ENCODE measurements around the gene USHBP1. TPM values are rescaled to one million over a fixed set of nuclear protein-coding genes. Genes with fewer than 3 reads are reported as not detected.

USHBP1 gene
- polyA plus RNA-seq, 1 experiment, result not detected

- H3K27ac ChIP-seq (ENCODE audit: low read depth, low read length), result no peak overlapping the region
- no peaks in the 10 kb centered on the region for H3K27me3 ChIP-seq (ENCODE audit: control insufficient read depth, insufficient read depth, low read length)
- POLR2A ChIA-PET, result no interaction called here
- TF ChIP-seq, protein P1, sequence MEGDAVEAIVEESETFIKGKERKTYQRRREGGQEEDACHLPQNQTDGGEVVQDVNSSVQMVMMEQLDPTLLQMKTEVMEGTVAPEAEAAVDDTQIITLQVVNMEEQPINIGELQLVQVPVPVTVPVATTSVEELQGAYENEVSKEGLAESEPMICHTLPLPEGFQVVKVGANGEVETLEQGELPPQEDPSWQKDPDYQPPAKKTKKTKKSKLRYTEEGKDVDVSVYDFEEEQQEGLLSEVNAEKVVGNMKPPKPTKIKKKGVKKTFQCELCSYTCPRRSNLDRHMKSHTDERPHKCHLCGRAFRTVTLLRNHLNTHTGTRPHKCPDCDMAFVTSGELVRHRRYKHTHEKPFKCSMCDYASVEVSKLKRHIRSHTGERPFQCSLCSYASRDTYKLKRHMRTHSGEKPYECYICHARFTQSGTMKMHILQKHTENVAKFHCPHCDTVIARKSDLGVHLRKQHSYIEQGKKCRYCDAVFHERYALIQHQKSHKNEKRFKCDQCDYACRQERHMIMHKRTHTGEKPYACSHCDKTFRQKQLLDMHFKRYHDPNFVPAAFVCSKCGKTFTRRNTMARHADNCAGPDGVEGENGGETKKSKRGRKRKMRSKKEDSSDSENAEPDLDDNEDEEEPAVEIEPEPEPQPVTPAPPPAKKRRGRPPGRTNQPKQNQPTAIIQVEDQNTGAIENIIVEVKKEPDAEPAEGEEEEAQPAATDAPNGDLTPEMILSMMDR (IDR thresholded peaks at IDR 0.05; ENCODE audit: low read depth, low read length), result no peak
- no peak overlapping the region for H3K4me3 ChIP-seq (ENCODE audit: low read depth, low read length)
- no peak for DNase-seq (ENCODE audit: low read depth, low spot score)
- CTCF ChIA-PET, result interaction anchor here (0.7 to 1.1 kb wide), 2 partner anchors 11 to 12 kb away, joined by 3 to 4 read pairs; no protein-coding TSS in a partner anchor
- no peaks in the 10 kb centered on the region; the same call in 1 of the 2 replicates for H3K9me3 ChIP-seq (ENCODE audit: control insufficient read depth, insufficient read depth, low read length)
These were observed 16.4 kb downstream of the USHBP1 start for GRCh38 chr19:17248011-17248776.

DNA sequence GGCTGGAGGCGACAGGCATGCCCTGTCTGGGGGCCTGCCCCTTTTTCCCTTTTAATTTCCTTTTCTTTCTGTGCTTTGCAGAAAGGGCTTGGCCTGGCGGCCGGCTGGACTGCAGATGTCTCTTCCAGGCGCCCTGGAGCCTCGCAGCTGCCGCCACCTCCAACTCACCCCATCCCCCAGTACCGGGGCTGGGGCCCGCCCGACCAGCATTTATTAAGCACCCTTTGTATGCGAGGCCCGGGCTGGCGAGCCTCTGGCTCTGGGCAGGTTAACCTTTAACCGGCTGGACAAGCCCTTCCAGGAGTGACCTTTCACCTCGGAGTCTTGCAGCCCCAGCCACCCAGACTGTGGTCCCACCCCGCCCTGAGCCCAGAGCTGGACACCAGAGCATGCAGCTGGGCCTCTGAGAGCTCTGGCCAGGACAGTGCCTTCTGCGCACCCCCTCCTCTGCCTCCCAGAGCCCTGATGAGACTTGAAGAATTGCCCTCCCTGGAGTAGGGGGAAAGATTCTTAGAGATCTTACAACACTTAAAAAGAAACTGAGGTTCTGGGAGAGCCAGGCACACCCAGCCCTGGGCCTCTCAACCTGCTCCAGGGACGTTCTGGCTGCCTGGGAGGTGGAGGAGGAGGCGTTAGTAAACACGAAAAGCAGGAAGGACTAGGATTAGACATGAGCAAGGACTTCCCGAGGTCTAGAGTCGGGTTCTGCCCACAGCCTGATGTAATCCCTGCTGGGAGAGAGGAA lies 17.7 kb downstream of the USHBP1 start:
- DNase-seq (ENCODE audit: low read depth, low spot score), result no peak
- H3K27me3 ChIP-seq (ENCODE audit: control insufficient read depth, insufficient read depth, low read length), result no peaks in the 10 kb centered on the region
- H3K9me3 ChIP-seq (ENCODE audit: control insufficient read depth, insufficient read depth, low read length), result no peaks in the 10 kb centered on the region; the same call in 1 of the 2 replicates
- POLR2A ChIA-PET, result interaction anchor here (0.5 kb wide), 1 partner anchor 614 kb away, joined by 3 read pairs; no protein-coding TSS in a partner anchor
- peak overlapping the region; percentile 47 for H3K27ac ChIP-seq (ENCODE audit: low read depth, low read length)
- TF ChIP-seq, protein P1 (IDR thresholded peaks at IDR 0.05; ENCODE audit: low read depth, low read length), result no peak
- CTCF ChIA-PET, result no interaction called here
- H3K4me3 ChIP-seq (ENCODE audit: low read depth, low read length), result peak overlapping the region; percentile 52; the same call in 1 of the 2 replicates

GRCh38 chr19:17245535-17245984 lies 19.0 kb downstream of the USHBP1 start, which contains the start of gene NR2F6:
NR2F6 (minus strand) TSS chr19:17245919; CDS start chr19:17245220, 699 bp downstream.
- ChIA-PET CTCF (no interaction called here), POLR2A (interaction anchor here (0.7 kb wide), 3 partner anchors 55 to 687 kb away, joined by 3 to 8 read pairs (median 6); partner anchors contain the start of gene CCDC124)
- no peaks in the 10 kb centered on the region for H3K27me3 ChIP-seq (ENCODE audit: control insufficient read depth, insufficient read depth, low read length)
- H3K9me3 ChIP-seq (ENCODE audit: control insufficient read depth, insufficient read depth, low read length), result no peaks in the 10 kb centered on the region; the same call in 1 of the 2 replicates
- TF ChIP-seq, protein P1 (IDR thresholded peaks at IDR 0.05; ENCODE audit: low read depth, low read length), result no peak
- no peak for DNase-seq (ENCODE audit: low read depth, low spot score)
- peak within 1 kb of the TSS; percentile 86 for H3K4me3 ChIP-seq (ENCODE audit: low read depth, low read length)
- H3K27ac ChIP-seq (ENCODE audit: low read depth, low read length), result peak within 1 kb of the TSS; percentile 47

- Histone ChIP-seq H3K4me3 (ENCODE audit: low read depth, low read length) (peak overlapping the region; percentile 86), H3K27ac (ENCODE audit: low read depth, low read length) (no peak overlapping the region), H3K27me3 (ENCODE audit: control insufficient read depth, insufficient read depth, low read length) (no peaks in the 10 kb centered on the region), H3K9me3 (ENCODE audit: control insufficient read depth, insufficient read depth, low read length) (no peaks in the 10 kb centered on the region; the same call in 1 of the 2 replicates)
- CTCF ChIA-PET, result interaction anchor here (0.6 kb wide), 1 partner anchor 475 kb away, joined by 3 read pairs; no protein-coding TSS in a partner anchor
- TF ChIP-seq, protein P1 (IDR thresholded peaks at IDR 0.05; ENCODE audit: low read depth, low read length), result no peak
- no peak for DNase-seq (ENCODE audit: low read depth, low spot score)
- POLR2A ChIA-PET, result no interaction called here
These were observed 19.7 kb downstream of the USHBP1 start for GRCh38 chr19:17244618-17245534.
